Measurements from ENCODE around the gene GRID1.
"Not testable (repeated sequence)": the region's sequence is repeated elsewhere in the genome, so short reads cannot be mapped to it uniquely, and the experiment has no call there.

GRID1 gene

GRCh38 chr10:86179153-86179524 lies 187.5 kb downstream of the GRID1 start:
- in situ Hi-C loops (cut with HindIII; ENCODE audit: low pct_unique_long_range_greater_than_20kb, low sequenced_read_pairs), result no loop called here
- TF ChIP-seq JUND (IDR thresholded peaks at IDR 0.05; ENCODE audit: low read depth), result no peak
- DNase-seq (ENCODE audit: low read depth in 1 of 2, low spot score in 1 of 2), result no peak

GRCh38 chr10:86178401-86179152 lies 188.0 kb downstream of the GRID1 start:
- in situ Hi-C loops (cut with HindIII; ENCODE audit: low pct_unique_long_range_greater_than_20kb, low sequenced_read_pairs), result no loop called here
- peak; percentile 13 to 45 for DNase-seq (ENCODE audit: low read depth in 1 of 2, low spot score in 1 of 2)
- no peak for TF ChIP-seq JUND (IDR thresholded peaks at IDR 0.05; ENCODE audit: low read depth)

- in situ Hi-C loops (cut with HindIII; ENCODE audit: low pct_unique_long_range_greater_than_20kb, low sequenced_read_pairs), result no loop called here
- DNase-seq (ENCODE audit: low read depth in 1 of 2, low spot score in 1 of 2), result no peak
- no peak for TF ChIP-seq JUND (IDR thresholded peaks at IDR 0.05; ENCODE audit: low read depth)
These were observed 188.9 kb downstream of the GRID1 start for GRCh38 chr10:86177537-86178155.

GRCh38 chr10:86176850-86177536 lies 189.6 kb downstream of the GRID1 start:
- in situ Hi-C loops (cut with HindIII; ENCODE audit: low pct_unique_long_range_greater_than_20kb, low sequenced_read_pairs), result no loop called here

GRCh38 chr10:86175476-86175875 lies 191.1 kb downstream of the GRID1 start:
- DNase-seq (ENCODE audit: low read depth in 1 of 2, low spot score in 1 of 2); in situ Hi-C loops (cut with HindIII; ENCODE audit: low pct_unique_long_range_greater_than_20kb, low sequenced_read_pairs): not testable (repeated sequence)

More at GRCh38 chr10:86176850-86177536, 189.6 kb downstream of the GRID1 start:
- TF ChIP-seq JUND (IDR thresholded peaks at IDR 0.05; ENCODE audit: low read depth), result no peak
- DNase-seq (ENCODE audit: low read depth in 1 of 2, low spot score in 1 of 2), result no peak

GRCh38 chr10:86172301-86172700 lies 194.3 kb downstream of the GRID1 start:
- in situ Hi-C loops (cut with HindIII; ENCODE audit: low pct_unique_long_range_greater_than_20kb, low sequenced_read_pairs), result no loop called here
- TF ChIP-seq JUND (IDR thresholded peaks at IDR 0.05; ENCODE audit: low read depth), result no peak
- no peak for DNase-seq (ENCODE audit: low read depth in 1 of 2, low spot score in 1 of 2)

GRCh38 chr10:86170255-86171108 lies 196.1 kb downstream of the GRID1 start:
- no peak for TF ChIP-seq JUND (IDR thresholded peaks at IDR 0.05; ENCODE audit: low read depth)
- in situ Hi-C loops (cut with HindIII; ENCODE audit: low pct_unique_long_range_greater_than_20kb, low sequenced_read_pairs), result no loop called here
- no peak for DNase-seq (ENCODE audit: low read depth in 1 of 2, low spot score in 1 of 2)

GRCh38 chr10:86169506-86170254 lies 196.9 kb downstream of the GRID1 start:
- in situ Hi-C loops (cut with HindIII; ENCODE audit: low pct_unique_long_range_greater_than_20kb, low sequenced_read_pairs), result no loop called here
- TF ChIP-seq JUND (IDR thresholded peaks at IDR 0.05; ENCODE audit: low read depth), result no peak
- no peak for DNase-seq (ENCODE audit: low read depth in 1 of 2, low spot score in 1 of 2)

GRCh38 chr10:86169066-86169465 lies 197.5 kb downstream of the GRID1 start:
- DNase-seq (ENCODE audit: low read depth in 1 of 2, low spot score in 1 of 2), result peak in 1 of 2 experiments; percentile 20
- in situ Hi-C loops (cut with HindIII; ENCODE audit: low pct_unique_long_range_greater_than_20kb, low sequenced_read_pairs), result no loop called here
- TF ChIP-seq JUND (IDR thresholded peaks at IDR 0.05; ENCODE audit: low read depth), result no peak

GRCh38 chr10:86168256-86168655 lies 198.3 kb downstream of the GRID1 start:
- in situ Hi-C loops (cut with HindIII; ENCODE audit: low pct_unique_long_range_greater_than_20kb, low sequenced_read_pairs), result no loop called here
- no peak for TF ChIP-seq JUND (IDR thresholded peaks at IDR 0.05; ENCODE audit: low read depth)
- DNase-seq (ENCODE audit: low read depth in 1 of 2, low spot score in 1 of 2), result no peak

GRCh38 chr10:86167762-86168128 lies 198.8 kb downstream of the GRID1 start:
- in situ Hi-C loops (cut with HindIII; ENCODE audit: low pct_unique_long_range_greater_than_20kb, low sequenced_read_pairs), result no loop called here
- no peak for TF ChIP-seq JUND (IDR thresholded peaks at IDR 0.05; ENCODE audit: low read depth)
- no peak for DNase-seq (ENCODE audit: low read depth in 1 of 2, low spot score in 1 of 2)
